Activated CD8-positive, alpha-beta memory T cell treated with anti-CD3 and anti-CD28 coated beads, Interleukin-2, amount 50 U/mL, for 1 hour (primary cell): ENCODE measurements around the gene LRMDA.
"Not testable (repeated sequence)": the region's sequence is repeated elsewhere in the genome, so short reads cannot be mapped to it uniquely, and the experiment has no call there.

Experiments used
- DNase-seq: peaks from one replicate; pipeline ENCODE4 v3.0.0-alpha.2; 2020; ENCODE audit errors: extremely low read depth

Gene LRMDA

GRCh38 chr10:75588031-75588430 lies 156.6 kb downstream of the LRMDA start:
- no peak for DNase-seq

GRCh38 chr10:75589895-75590654 lies 158.7 kb downstream of the LRMDA start:
- no peak for DNase-seq

DNA sequence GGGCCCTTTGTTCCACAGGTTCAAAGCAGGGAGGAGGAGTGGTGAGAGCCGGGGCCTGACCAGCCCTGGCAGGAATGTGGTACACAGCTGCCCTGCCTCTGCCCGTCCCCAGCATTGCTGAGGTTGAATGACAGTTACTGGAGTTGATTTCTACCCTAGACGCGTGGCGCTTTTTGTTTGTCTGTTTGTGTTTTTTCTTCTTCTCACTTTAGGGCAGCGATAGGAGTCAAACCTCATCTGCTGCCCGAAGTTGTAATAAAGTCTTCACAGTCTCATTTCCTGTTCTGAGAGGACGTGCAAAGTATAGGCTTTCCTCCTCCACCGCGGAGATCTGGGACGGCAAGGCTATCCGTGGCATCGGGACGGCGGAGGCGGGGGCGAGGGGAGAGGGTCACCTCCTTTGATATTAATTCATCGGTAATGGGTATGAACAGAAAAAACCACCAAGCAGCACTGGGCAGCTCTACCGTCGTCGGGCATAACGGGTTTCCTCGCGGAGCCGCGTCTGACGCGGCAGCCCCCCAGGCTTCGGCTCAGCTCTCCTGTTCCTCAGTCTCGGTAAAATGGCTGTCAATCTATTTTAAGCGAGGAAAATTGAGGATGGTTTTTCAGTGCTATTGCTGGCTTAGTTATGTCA lies 160.8 kb downstream of the LRMDA start:
- DNase-seq = no peak

GRCh38 chr10:75592791-75593643 lies 161.6 kb downstream of the LRMDA start:
- DNase-seq = no peak

DNA sequence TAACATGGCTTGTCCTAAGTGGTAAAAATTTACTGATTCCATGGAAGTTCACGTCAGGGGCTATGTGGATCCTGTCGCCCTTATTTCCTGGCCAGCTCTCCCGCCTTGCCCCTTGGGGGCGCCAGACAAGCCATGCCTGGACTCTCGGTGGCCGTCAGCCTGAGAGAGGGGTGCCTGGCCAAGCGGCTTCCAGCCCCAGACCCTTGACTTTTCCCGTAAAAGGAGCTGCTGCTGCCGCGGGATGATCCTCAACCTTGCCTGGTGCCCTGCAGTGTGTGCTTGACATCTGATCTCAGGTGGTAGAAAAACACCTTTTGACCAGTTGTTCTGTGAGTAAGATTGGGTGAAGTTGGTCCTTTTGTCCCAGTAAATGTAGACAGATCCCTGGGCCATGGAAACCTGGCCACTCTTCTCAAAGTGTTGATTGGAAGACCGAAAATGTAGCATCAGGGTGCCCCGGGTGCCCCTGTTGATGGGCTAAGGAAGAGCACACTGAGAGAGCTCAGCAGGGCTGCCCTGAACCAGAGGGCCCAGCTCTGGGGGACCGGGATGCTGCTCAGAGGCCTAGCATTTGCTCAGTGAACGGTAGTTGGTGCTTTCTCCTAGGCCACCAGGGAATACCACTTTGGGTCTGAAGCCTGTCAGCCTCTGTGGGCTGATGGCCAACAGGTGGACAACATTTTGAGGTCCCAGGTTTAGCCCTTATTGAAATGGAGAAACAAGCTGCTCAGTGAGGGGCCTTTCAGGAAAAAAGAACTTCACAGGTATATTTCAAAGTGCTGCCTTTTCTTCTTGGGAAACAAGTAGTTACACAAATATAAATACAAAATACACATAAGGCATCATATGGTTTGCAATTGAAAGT lies 162.5 kb downstream of the LRMDA start:
- no peak for DNase-seq

DNA sequence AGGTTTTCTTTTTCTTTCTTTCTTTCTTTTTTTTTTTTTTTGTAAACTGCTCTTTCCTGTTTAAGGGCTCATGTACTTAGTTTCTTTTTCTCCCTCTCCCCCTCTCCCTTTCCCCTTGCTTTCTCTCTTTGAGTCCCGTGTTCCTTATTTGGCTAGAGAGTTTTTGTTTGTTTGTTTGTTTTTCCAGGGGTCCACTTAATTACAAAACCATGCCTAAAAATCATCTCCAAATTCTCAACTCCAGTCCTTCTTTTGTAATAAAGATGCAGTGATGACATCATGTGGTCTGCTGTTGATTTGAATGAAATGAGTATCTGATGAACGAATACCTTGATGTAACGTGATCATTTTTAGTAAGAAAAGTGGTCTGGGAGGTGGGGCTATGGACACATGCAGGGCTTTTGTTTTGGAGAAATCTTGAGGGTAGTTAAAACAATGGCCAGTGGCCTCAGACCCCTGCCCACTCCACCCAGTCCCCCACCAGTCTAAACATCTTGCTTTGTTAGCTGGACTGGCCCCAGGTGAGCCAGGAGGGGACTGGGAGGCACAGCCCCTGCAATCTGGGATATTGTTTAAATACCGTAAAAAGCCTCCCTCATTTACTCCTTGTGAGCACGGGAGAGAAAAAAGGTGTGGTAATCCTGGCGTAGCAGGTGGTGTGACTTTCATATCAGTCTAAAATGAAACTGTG lies 165.7 kb downstream of the LRMDA start:
- no peak for DNase-seq

DNA sequence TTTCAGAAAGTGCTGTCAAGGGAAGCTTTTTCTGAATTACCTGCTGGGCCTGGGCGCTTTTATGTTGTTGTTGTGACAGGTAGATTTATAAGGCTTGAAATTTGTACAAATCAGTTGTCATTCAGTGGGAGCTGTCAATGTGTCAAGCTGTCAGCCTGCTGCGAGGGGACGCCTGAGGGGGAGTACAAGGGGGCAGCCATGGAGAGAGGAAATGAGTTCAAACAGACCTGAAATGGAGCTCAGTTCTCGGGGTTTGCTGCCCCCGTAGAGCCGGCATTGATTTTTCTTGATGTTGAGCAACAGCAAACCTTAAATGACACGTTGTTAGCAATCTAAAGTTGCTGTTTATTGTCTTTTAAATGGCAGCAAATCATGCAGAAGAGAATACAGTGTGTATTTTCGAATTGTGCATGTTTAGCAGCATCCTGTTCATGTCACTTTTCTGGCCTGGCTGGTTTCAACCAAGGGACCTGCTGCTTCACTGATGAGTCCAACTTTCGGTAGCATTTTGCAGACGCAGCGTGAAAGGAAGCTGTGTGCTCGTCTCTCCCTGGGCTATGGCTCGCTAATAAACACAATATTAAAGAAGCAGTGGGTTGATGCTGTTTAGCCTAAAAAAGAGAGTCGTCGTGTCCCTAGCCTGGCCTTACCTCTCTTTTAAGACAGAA lies 166.5 kb downstream of the LRMDA start:
- no peak for DNase-seq

- no peak for DNase-seq
Observed at GRCh38 chr10:75598998-75599397, 167.6 kb downstream of the LRMDA start.

DNA sequence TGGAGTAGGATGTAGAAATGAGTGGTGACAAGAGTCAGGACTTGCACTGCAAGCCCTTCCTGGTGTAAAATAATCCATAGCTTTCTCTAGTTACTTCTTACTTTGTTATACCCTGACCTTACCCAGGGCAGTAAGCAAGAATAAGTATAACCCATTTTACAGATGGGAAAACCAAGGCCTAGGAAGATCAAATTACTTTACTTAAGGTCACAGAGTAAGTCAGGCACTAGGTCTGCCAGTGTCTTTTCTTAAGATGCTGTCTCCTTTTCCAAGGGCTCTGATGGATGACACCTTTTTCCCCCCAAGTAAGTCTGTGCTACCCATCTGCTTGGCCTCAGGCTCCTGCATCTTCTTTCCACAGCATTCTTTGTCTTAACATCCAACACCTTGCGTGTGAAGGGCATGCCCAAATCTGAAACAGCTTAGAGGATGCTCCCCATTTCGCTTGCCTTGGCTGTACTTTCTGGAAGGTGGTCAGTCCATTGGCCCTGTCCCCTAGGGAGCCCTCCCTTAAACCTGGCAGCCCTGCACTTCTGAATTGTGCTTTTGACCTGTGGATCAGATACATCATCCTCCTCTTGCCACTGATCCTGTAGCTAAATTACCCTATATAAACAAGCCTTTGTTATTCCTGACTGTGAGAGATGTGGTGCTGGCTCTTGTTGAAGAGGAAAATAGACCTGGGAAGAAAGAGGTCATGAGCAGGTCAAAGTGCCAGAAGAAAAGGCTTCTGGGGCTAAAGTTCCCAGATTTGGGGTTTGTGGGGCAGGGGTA lies 168.6 kb downstream of the LRMDA start:
- no peak for DNase-seq

- DNase-seq = no peak
Observed at GRCh38 chr10:75600833-75601232, 169.4 kb downstream of the LRMDA start.

GRCh38 chr10:75602341-75602740 lies 170.9 kb downstream of the LRMDA start:
- DNase-seq = no peak

DNA sequence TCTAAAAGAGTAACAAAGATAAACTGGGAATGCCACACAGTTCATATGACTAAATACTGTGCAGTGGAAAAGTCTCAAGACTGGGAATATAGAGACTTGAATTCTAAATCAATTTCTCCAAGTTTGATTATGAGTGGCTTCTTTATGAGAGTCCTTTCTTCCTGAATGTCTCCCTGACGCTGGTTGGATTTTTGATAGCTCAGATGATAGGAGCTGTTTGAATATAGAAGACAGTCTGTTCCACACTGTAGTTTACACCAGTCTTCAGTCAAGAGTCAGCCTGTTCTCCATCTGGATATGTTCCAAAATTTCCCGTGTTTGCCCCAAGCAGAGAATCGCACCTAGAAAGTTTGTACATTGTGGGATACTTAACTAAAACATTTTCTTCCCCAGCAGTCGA lies 173.7 kb downstream of the LRMDA start:
- DNase-seq = no peak

GRCh38 chr10:75605795-75606194 lies 174.4 kb downstream of the LRMDA start:
- DNase-seq = not testable (repeated sequence)

GRCh38 chr10:75606203-75606779 lies 174.9 kb downstream of the LRMDA start:
- DNase-seq = no peak

GRCh38 chr10:75607576-75607975 lies 176.2 kb downstream of the LRMDA start:
- DNase-seq = no peak

- DNase-seq = no peak
Observed at GRCh38 chr10:75610183-75610582, 178.8 kb downstream of the LRMDA start.

DNA sequence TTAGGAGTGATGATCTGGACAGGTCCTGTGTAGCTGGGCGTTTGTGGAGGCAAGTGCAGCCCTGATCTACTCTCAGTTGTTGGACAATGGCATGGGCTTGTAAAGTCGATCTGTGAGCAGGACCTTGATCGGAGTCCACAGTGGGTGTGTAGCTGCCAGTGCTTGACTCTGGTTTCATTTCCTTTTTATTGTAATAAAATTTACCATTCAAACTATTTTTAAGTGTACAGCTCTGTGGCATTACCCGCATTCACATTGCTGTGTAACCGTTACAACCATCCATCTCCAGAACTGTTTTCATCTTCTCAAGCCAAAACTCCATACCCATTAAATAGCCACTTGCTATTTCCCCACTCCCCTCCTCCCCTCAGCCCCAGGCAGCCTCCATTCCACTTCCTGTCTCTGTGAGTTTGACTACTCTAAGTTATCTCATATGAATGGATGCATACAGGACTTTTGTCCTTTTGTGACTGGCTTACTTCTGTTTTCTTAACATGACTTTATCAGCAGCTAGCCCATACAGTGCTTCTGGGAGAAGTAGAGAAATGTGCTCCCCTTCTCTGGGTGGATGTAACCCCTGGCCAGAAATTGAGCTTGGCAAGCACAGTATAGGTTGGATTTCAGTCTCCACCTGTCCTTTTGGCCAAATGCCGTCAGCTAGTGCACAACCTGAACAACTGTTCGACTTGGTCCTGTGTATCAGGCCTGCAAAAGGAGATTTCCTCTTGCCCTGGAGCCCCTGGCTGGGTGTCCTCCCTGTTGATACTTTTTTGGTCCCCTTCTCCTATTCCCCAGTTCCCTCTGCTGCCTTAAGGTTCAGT lies 180.0 kb downstream of the LRMDA start:
- no peak for DNase-seq

DNA sequence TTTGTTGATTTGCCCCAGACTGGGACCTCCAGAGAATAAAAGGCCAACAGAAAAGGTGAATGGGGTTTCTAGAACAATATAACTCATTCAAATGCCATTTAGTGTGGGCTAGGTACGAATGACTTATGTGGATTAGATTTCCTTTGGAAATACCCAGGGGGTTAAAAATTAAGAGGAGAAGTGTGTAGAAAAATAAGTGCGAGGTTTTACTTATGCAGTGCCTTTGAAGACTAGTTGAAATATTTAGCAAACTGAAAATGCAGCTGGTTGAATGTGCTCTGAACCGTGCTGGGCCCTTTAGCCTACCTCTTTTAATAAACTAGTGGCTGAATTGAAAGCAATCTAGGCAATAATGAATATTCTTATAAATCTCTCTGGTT lies 180.6 kb downstream of the LRMDA start:
- no peak for DNase-seq
